H9 (cell line): ENCODE measurements around the gene SPAG6. TPM values are rescaled to one million over a fixed set of nuclear protein-coding genes. Genes with fewer than 3 reads are reported as not detected.

Source experiments
- DNase-seq: peaks from one replicate; pipeline ENCODE4 v3.0.0-alpha.2; 2017
- H2AFZ ChIP-seq: one replicate; pipeline ENCODE4 v1.6.1; 2013; ENCODE audit warnings: mild to moderate bottlenecking, low read length, control low read depth, moderate library complexity
- H2AK5ac ChIP-seq: 2 replicates; pipeline ENCODE4 v1.6.1; 2013; ENCODE audit warnings: low read length, control low read depth, mixed read lengths; ENCODE audit not compliant: insufficient read length
- H2BK120ac ChIP-seq: one replicate; pipeline ENCODE4 v1.6.1; 2013; ENCODE audit warnings: low read depth, mild to moderate bottlenecking, low read length, control low read depth, inconsistent platforms; ENCODE audit not compliant: poor library complexity, severe bottlenecking
- H2BK12ac ChIP-seq: 2 replicates; pipeline ENCODE4 v1.6.1; 2013; ENCODE audit warnings: low read length, control low read depth, mixed read lengths, low read depth; ENCODE audit not compliant: insufficient read length
- H2BK15ac ChIP-seq: 2 replicates; pipeline ENCODE4 v1.6.1; 2013; ENCODE audit warnings: low read depth, low read length, control low read depth
- H2BK20ac ChIP-seq: one replicate; pipeline ENCODE4 v1.6.1; 2013; ENCODE audit warnings: low read depth, mild to moderate bottlenecking, low read length, control low read depth, inconsistent platforms; ENCODE audit not compliant: poor library complexity, severe bottlenecking
- H2BK5ac ChIP-seq: 2 replicates; pipeline ENCODE4 v1.6.1; 2013; ENCODE audit warnings: low read length, control low read depth, mixed read lengths; ENCODE audit not compliant: insufficient read length
- H3K14ac ChIP-seq: 2 replicates; pipeline ENCODE4 v1.6.1; 2013; ENCODE audit warnings: low read length, control low read depth; ENCODE audit not compliant: insufficient read depth
- H3K18ac ChIP-seq: 2 replicates; pipeline ENCODE4 v1.6.1; 2013; ENCODE audit warnings: low read depth, mild to moderate bottlenecking, mixed read lengths, low read length, control low read depth; ENCODE audit not compliant: insufficient read length
- H3K23ac ChIP-seq: 2 replicates; pipeline ENCODE4 v1.6.1; 2013; ENCODE audit warnings: low read length, control low read depth, mixed read lengths, low read depth; ENCODE audit not compliant: insufficient read length
- H3K23me2 ChIP-seq: 2 replicates; pipeline ENCODE4 v1.6.1; 2013; ENCODE audit warnings: low read depth, mild to moderate bottlenecking, mixed read lengths, low read length, control low read depth; ENCODE audit not compliant: insufficient read length, poor library complexity, severe bottlenecking
- H3K27ac ChIP-seq: 2 replicates; pipeline ENCODE4 v1.5.1; 2013; ENCODE audit warnings: low read length, control low read depth, mixed read lengths, low read depth; ENCODE audit not compliant: insufficient read length
- H3K27me3 ChIP-seq: 2 replicates; pipeline ENCODE4 v1.6.1; 2013; ENCODE audit warnings: low read length, control low read depth, inconsistent platforms; ENCODE audit not compliant: insufficient read depth
- H3K4ac ChIP-seq: 2 replicates; pipeline ENCODE4 v1.6.1; 2013; ENCODE audit warnings: low read depth, mild to moderate bottlenecking, control low read depth, inconsistent platforms, low read length, moderate library complexity
- H3K4me1 ChIP-seq: 2 replicates; pipeline ENCODE4 v1.6.1; 2013; ENCODE audit warnings: low read length, control low read depth, inconsistent platforms; ENCODE audit not compliant: insufficient read depth
- H3K4me2 ChIP-seq: 2 replicates; pipeline ENCODE4 v1.6.1; 2013; ENCODE audit warnings: low read length, control low read depth, mixed read lengths; ENCODE audit not compliant: insufficient read length, insufficient read depth
- H3K56ac ChIP-seq: 2 replicates; pipeline ENCODE4 v1.6.1; 2013; ENCODE audit warnings: low read depth, mild to moderate bottlenecking, mixed read lengths, low read length, control low read depth; ENCODE audit not compliant: insufficient read length
- H3K79me1 ChIP-seq: 2 replicates; pipeline ENCODE4 v1.6.1; 2013; ENCODE audit warnings: low read depth, mild to moderate bottlenecking, moderate library complexity, low read length, control low read depth, inconsistent platforms; ENCODE audit not compliant: insufficient read depth, poor library complexity, severe bottlenecking
- H3K79me2 ChIP-seq: 2 replicates; pipeline ENCODE4 v1.6.1; 2013; ENCODE audit warnings: low read length, control low read depth, inconsistent platforms; ENCODE audit not compliant: insufficient read depth
- H3K9ac ChIP-seq: 2 replicates; pipeline ENCODE4 v1.6.1; 2013; ENCODE audit warnings: low read length, control low read depth, mixed read lengths; ENCODE audit not compliant: insufficient read length; ENCODE audit errors: extremely low read depth
- H3K9me3 ChIP-seq: one replicate; pipeline ENCODE4 v1.6.1; 2013; ENCODE audit warnings: low read depth, low read length, inconsistent platforms; ENCODE audit not compliant: control insufficient read depth
- H3T11ph ChIP-seq: one replicate; pipeline ENCODE4 v1.6.1; 2013; ENCODE audit warnings: mild to moderate bottlenecking, low read length, control low read depth, inconsistent platforms
- H4K20me1 ChIP-seq: one replicate; pipeline ENCODE4 v1.6.1; 2013; ENCODE audit not compliant: control insufficient read depth, insufficient read length, insufficient read depth
- H4K5ac ChIP-seq: 2 replicates; pipeline ENCODE4 v1.6.1; 2013; ENCODE audit warnings: low read depth, mild to moderate bottlenecking, mixed read lengths, low read length, control low read depth; ENCODE audit not compliant: insufficient read length
- H4K8ac ChIP-seq: replicated peaks from 2 replicates; pipeline ENCODE4 v1.6.1; 2013; ENCODE audit warnings: low read length, control low read depth, mixed read lengths, low read depth; ENCODE audit not compliant: insufficient read length
- H4K91ac ChIP-seq: 2 replicates; pipeline ENCODE4 v1.6.1; 2013; ENCODE audit warnings: low read depth, mild to moderate bottlenecking, moderate library complexity, mixed read lengths, low read length, control low read depth; ENCODE audit not compliant: insufficient read length
- H3K27ac Mint-ChIP-seq, 3 experiments: 2 replicates in 2 of 3; 3 replicates in 1 of 3; pipeline ENCODE4 v1.8.0; 2020 to 2021; ENCODE audit warnings: mixed read lengths in 3 of 3, mild to moderate bottlenecking in 1 of 3, moderate library complexity in 1 of 3
- H3K27me3 Mint-ChIP-seq: 2 replicates; pipeline ENCODE4 v1.8.0; 2021; ENCODE audit warnings: low read depth, mild to moderate bottlenecking, moderate library complexity, mixed read lengths
- H3K36me3 Mint-ChIP-seq, 3 experiments: 2 replicates in 2 of 3; 3 replicates in 1 of 3; pipeline ENCODE4 v1.8.0; 2020 to 2021; ENCODE audit warnings: low read depth in 3 of 3, mixed read lengths in 3 of 3; ENCODE audit not compliant: insufficient read depth in 1 of 3
- H3K4me1 Mint-ChIP-seq, 2 experiments: 2 replicates each; pipeline ENCODE4 v1.8.0; 2020; ENCODE audit warnings: mixed read lengths in 2 of 2
- H3K4me3 Mint-ChIP-seq, 2 experiments: 2 replicates in 1 of 2; 3 replicates in 1 of 2; pipeline ENCODE4 v1.8.0; 2020 to 2021; ENCODE audit warnings: mild to moderate bottlenecking in 2 of 2, mixed read lengths in 2 of 2, moderate library complexity in 1 of 2
- H3K9me3 Mint-ChIP-seq, 2 experiments: 2 replicates in 1 of 2; 3 replicates in 1 of 2; pipeline ENCODE4 v1.8.0; 2020; ENCODE audit warnings: mild to moderate bottlenecking in 2 of 2, mixed read lengths in 2 of 2, moderate library complexity in 1 of 2
- CTCF ChIP-seq: fragments of 200-600 bp; sonication (generic); conservative IDR thresholded peaks from 3 replicates; pipeline ENCODE4 v1.8.0; 2021; ENCODE audit warnings: antibody characterized with exemption, mild to moderate bottlenecking
- WGBS: extraction: QIAGEN DNeasy Blood & Tissue Kit; methylation state at CpG from one replicate; pipeline ENCODE4 v1.1.7; 2013; ENCODE audit warnings: missing lambda C conversion rate, low lambda C conversion rate, mixed read lengths; ENCODE audit not compliant: insufficient read length; ENCODE audit errors: extremely low coverage; 5-methylcytosine and 5-hydroxymethylcytosine counted together
- total RNA-seq: library from RNA; stranded (reverse); gene quantifications from 2 replicates; pipeline ENCODE4 v1.2.1, GENCODE V29; 2021

SPAG6 gene
- total RNA-seq, 1 experiment from 2014 or later, result 0.24 TPM

- Mint-ChIP-seq H3K27ac (no peak overlapping the region), H3K27me3 (peaks cover 2% of the 10 kb centered on the region; the same call in 1 of the 2 replicates), H3K4me1 (peaks cover 0 to 5% of the 10 kb centered on the region in 2 experiments; a peak in 1 of 4 replicates), H3K9me3 (no peaks in the 10 kb centered on the region), H3K4me3 (no peak overlapping the region), H3K36me3 (no peaks in the 10 kb centered on the region)
- H4K5ac ChIP-seq, result no peak overlapping the region
- no peak overlapping the region for H4K91ac ChIP-seq
- H3K27me3 ChIP-seq, result no peaks in the 10 kb centered on the region
- DNase-seq, result no peak
- no peaks in the 10 kb centered on the region for H3K9me3 ChIP-seq
- no peaks in the 10 kb centered on the region for H3K79me2 ChIP-seq
- no peak for TF ChIP-seq CTCF
- H3K9ac ChIP-seq, result no peak overlapping the region
- no peak overlapping the region for H2BK15ac ChIP-seq
- H2BK120ac ChIP-seq, result no peak overlapping the region
- no peaks in the 10 kb centered on the region for H3K4me1 ChIP-seq
- no peaks in the 10 kb centered on the region for H4K20me1 ChIP-seq
- H3K4ac ChIP-seq, result no peak overlapping the region
- no peaks in the 10 kb centered on the region for H3K79me1 ChIP-seq
- no peak overlapping the region for H3K14ac ChIP-seq
- no peak overlapping the region for H2BK20ac ChIP-seq
- H3K56ac ChIP-seq, result no peak overlapping the region
- H4K8ac ChIP-seq, result no peak overlapping the region
- no peak overlapping the region for H2AK5ac ChIP-seq
- no peak overlapping the region for H2BK5ac ChIP-seq
- H3K23me2 ChIP-seq, result no peaks in the 10 kb centered on the region
- H2BK12ac ChIP-seq, result no peak overlapping the region
- H3K18ac ChIP-seq, result no peak overlapping the region
- H3K23ac ChIP-seq, result no peak overlapping the region
- H2AFZ ChIP-seq, result no peak overlapping the region
- H3T11ph ChIP-seq, result no peak overlapping the region
- no peak overlapping the region for H3K4me2 ChIP-seq
- H3K27ac ChIP-seq, result no peak overlapping the region
- no CpG with 5 or more reads among the region's 6 CpGs for WGBS
Measured at GRCh38 chr10:22389856-22390589, 44.7 kb downstream of the SPAG6 start.
